HG03442 (cell line): ENCODE measurements around the gene DERA.
"Not testable (repeated sequence)": the region's sequence is repeated elsewhere in the genome, so short reads cannot be mapped to it uniquely, and the experiment has no call there.

Source experiments
- ATAC-seq: cut with Tn5 transposase; IDR thresholded peaks from one replicate; pipeline ENCODE4 v1.9.1; 2021; ENCODE audit warnings: mild to moderate bottlenecking, moderate library complexity; ENCODE audit not compliant: unreplicated experiment

The DERA gene

GRCh38 chr12:16002880-16003279 lies 91.7 kb downstream of the DERA start:
- no peak for ATAC-seq

GRCh38 chr12:16003460-16003859 lies 92.3 kb downstream of the DERA start:
- ATAC-seq, result no peak

GRCh38 chr12:16006752-16007151 lies 95.6 kb downstream of the DERA start:
- no peak for ATAC-seq

DNA sequence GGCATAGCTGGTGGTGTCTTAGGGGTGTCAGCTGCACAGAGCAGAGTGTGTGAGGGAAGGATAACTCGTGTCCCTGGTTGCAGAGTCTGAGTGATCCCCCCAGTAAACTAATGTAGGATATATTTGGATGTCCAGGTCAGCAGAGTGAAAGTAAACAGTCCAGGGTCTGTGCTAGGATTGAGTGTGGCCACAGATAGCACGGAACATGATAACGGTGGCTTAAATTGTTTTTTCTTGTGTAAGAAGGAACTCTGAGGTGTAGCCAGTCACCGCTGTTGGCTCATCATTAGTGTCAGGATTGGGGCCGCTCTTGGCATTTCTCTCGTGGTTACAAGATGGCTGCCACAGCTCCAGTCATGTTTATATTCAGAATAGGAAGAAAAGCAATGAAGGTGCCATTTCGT lies 97.3 kb downstream of the DERA start:
- no peak for ATAC-seq

- ATAC-seq, result no peak
Measured at GRCh38 chr12:16012117-16012516, 101.0 kb downstream of the DERA start.

- ATAC-seq, result not testable (repeated sequence)
Measured at GRCh38 chr12:16013722-16014121, 102.6 kb downstream of the DERA start.

DNA sequence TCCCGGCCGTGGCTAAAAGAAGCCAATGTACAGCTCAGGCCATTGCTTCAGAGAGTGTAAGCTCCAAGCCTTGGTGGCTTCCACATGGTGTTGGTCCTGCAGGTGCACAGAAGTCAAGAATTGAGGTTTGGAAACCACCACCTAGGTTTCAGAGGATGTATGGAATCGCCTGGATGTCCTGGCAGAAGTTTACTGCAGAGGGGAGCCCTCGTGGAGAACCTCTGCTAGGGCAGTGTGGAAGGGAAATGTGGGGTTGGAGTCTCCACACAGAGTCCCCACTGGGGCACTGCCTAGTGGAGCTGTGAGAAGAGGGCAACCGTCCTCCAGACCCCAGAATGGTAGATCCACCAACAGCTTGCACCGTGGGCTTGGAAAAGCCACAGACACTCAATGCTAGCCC lies 103.3 kb downstream of the DERA start:
- not testable (repeated sequence) for ATAC-seq

DNA sequence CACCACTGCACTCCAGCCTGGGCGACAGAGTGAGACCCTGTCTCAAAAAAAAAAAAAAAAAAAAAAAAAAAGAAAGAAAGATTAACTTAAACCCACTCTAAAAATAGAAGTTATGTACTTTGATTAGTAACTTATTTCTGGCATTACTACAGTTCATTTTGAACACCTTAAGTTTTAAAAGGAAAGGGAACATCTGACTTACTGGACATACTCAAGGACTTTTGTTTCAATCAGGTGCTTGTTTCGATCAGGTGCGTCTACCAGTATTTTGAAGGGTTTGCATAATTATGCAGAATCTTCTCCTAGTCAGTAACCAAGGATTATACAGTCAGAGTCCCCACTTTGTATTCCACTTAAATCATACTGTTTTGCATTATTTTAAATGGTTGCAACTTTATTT lies 105.6 kb downstream of the DERA start:
- no peak for ATAC-seq

GRCh38 chr12:16018306-16018705 lies 107.2 kb downstream of the DERA start:
- no peak for ATAC-seq

GRCh38 chr12:16019136-16019535 lies 108.0 kb downstream of the DERA start:
- no peak for ATAC-seq

DNA sequence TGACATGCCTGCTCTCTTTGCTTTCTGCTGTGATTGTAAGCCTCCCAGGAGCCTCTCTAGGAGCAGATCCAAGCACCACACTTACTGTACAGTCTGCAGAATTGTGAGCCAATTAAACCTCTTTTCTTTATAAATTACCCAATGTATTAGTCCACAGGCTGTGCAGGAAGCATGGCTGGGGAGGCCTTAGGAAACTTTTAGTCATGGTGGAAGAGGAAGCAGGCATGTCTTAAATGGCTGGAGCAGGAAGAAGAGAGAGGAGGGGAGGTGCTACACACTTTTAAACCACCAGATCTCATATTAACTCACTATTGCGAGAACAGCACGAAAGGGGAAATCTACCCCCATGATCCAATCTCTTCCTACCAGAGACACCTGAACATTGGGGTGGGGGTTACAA lies 108.9 kb downstream of the DERA start:
- ATAC-seq, result no peak

DNA sequence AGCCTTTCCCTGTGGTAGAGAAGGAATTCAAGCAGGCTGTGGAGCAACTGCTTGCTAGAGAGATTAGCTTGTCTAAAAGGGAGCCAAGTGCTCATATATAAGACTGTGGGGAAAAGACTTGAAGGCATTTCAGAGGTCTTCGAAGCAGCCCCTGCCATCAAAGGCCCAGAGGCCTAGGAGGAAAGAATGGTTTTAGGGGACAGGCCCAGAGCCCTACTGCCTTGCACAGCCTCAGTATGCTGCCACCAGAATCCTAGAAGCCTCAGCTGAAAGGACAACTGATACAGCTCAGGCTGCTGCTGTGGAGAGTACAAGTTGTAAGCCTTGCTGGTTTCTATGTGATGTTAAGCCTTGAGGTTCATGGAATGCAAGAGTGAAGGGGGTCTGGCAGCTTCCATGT lies 109.9 kb downstream of the DERA start:
- no peak for ATAC-seq

- ATAC-seq, result no peak
Measured at GRCh38 chr12:16021676-16022075, 110.5 kb downstream of the DERA start.

DNA sequence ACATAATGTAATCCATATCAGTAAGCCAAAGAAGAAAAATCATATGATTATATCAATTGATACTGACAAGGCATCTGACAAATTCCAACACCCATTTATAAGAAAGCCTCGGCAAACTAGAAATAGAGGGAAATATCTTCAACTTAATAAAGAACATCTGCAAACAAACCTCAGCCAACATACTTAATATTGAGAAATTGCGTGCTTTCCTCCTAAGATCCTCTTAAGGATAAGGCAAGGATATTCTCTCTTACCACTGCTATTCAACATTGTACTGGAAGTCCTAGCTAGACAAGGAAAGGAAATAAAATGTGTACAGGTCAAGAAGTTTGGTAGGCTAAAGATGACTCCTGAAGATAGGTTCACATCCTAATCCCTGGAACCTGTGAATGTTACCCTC lies 115.9 kb downstream of the DERA start:
- no peak for ATAC-seq

DNA sequence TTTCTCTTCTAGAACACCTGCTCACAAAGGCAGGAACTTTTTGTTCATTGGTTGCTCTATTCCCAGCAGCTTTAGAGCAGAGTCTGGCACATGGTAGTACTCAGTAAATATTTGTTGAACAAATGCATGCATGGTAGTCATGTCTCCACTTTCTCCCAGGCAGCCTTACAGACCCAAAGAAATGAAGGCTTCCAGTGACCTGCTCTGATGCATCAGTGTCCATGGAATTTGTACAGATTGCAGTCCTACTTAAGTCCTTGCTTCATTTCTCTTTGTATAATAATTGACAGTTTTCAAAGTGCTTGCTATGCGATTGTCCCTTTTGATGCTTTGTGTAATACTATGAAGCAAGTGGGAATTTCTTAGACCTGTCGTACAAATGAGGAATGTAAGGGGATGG lies 119.6 kb downstream of the DERA start:
- no peak for ATAC-seq

GRCh38 chr12:16034136-16034817 lies 123.1 kb downstream of the DERA start:
- ATAC-seq, result no peak

DNA sequence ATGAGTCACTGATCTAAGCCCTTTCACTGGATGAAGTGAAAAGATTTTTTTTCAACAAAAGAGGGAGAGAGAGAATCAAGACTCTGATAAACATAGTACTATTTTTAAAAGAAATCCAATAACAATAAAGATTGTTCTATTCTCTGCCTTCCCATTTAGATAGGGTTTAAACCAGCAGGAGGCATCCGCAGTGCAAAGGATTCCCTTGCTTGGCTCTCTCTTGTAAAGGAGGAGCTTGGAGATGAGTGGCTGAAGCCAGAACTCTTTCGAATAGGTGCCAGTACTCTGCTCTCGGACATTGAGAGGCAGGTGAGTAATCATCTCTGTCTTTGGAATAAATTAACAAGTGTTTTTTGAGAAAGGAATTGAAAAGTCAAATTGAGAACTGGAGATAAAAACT lies 124.9 kb downstream of the DERA start:
- no peak for ATAC-seq

DNA sequence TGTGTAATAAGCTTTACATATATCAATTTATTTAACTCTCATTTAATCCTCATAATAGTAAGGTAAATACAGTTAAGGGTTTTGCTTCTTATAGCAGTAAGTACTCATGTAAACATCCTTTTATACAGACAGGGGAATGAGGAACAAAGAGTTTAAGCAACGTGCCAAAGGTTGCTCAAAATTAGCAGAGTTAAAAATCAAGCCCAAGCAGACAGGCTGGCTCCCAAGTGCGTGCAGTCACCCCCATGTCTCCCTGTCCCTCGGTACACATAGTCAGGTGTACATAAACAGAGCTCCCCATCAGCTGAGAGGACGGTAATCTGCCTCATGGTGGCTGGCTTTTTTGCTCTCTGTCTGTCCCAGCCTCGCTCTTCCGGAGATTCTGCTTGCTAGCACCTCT lies 126.4 kb downstream of the DERA start:
- no peak for ATAC-seq

GRCh38 chr12:16043480-16043879 lies 132.3 kb downstream of the DERA start:
- ATAC-seq, result no peak

DNA sequence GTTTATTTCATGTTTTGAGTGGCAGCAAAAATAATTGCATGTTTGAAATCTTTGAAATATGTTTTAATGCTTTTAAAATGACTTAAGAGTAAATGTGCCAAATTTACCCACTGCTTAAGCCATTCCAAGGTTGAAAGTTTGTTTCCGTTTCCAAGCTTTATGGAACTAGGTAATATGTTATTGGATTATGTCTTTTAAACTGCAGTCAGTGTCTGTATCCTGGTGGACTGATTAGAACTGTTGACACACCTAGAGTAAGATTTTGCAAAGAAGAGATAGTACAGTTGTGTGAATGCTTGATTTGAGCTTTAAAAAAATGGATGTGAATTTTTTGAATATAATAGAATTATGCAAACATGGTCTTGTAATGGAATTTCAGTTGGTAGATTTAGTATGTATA lies 135.1 kb downstream of the DERA start:
- ATAC-seq, result no peak

- no peak for ATAC-seq
Measured at GRCh38 chr12:16048511-16048910, 137.4 kb downstream of the DERA start.

DNA sequence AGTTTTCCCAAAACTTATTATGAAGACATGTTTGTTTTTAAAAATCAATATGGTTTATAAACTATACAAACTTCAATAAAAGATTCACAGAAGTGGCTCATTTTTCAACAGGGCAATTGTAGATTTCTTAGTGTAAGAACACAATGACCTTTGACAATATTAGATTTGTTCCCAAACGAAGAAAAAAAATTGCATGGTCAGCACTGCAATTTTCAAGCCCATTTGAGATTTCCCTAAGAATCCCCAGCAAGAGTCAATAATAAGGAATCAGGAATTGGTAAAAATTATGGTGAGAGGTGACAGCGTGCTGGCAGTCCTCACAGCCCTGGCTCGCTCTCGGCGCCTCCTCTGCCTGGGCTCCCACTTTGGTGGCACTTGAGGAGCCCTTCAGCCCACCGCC lies 145.8 kb downstream of the DERA start:
- ATAC-seq, result no peak

GRCh38 chr12:16057351-16057751 lies 146.2 kb downstream of the DERA start:
- ATAC-seq, result not testable (repeated sequence)
